Activated B cell treated with CpG ODN at 0.5 μM for 24 hours (primary cell): ENCODE results near the gene ABHD12. TPM values are rescaled to one million over a fixed set of nuclear protein-coding genes. Genes with fewer than 3 reads are reported as not detected.

ENCODE experiments used
- ATAC-seq: fragments of 200-7000 bp; cut with Tn5 transposase; one replicate; pipeline ENCODE4 v1.10.0; 2021; ENCODE audit warnings: low read depth, mild to moderate bottlenecking, moderate library complexity
- CTCF ChIA-PET: fragments of 350-600 bp; sonication (Branson Sonifier 250); formaldehyde crosslinking; loops from one replicate; lab custom pipeline; 2021; ENCODE audit warnings: antibody characterized with exemption; lab: Charles Lee
- POLR2A ChIA-PET: fragments of 350-600 bp; sonication (Branson Sonifier 250); formaldehyde crosslinking; loops from one replicate; lab custom pipeline; 2021; ENCODE audit warnings: antibody characterized with exemption; lab: Charles Lee
- DNase-seq: peaks from one replicate; pipeline ENCODE4 v3.0.0; 2022
- H3K27ac Mint-ChIP-seq: one replicate; pipeline ENCODE4 v1.8.0; 2020; ENCODE audit warnings: mixed read lengths
- H3K27me3 Mint-ChIP-seq: one replicate; pipeline ENCODE4 v1.8.0; 2021; ENCODE audit warnings: mixed read lengths
- H3K36me3 Mint-ChIP-seq: one replicate; pipeline ENCODE4 v1.8.0; 2021; ENCODE audit warnings: low read depth, mixed read lengths
- H3K4me1 Mint-ChIP-seq: one replicate; pipeline ENCODE4 v1.8.0; 2021; ENCODE audit warnings: mixed read lengths
- H3K4me3 Mint-ChIP-seq: one replicate; pipeline ENCODE4 v1.8.0; 2020; ENCODE audit warnings: mild to moderate bottlenecking, mixed read lengths
- H3K9me3 Mint-ChIP-seq: one replicate; pipeline ENCODE4 v1.8.0; 2020; ENCODE audit warnings: mixed read lengths
- intact Hi-C: fragments of 100-400 bp; cut with micrococcal nuclease; formaldehyde crosslinking; loops from one replicate; pipeline ENCODE4 v1.15.1; 2024
- total RNA-seq: library from RNA; stranded (reverse); gene quantifications from 2 replicates; pipeline ENCODE4 v1.2.3, GENCODE V29; 2022
- TF ChIP-seq, protein P1 (sequence below): fragments of 200-600 bp; IDR thresholded peaks from one replicate; pipeline ENCODE4 v1.8.0; 2022; ENCODE audit warnings: antibody characterized with exemption, mild to moderate bottlenecking

The ABHD12 gene
- total RNA-seq, 1 donor from 2014 or later = 16.3 TPM

DNA sequence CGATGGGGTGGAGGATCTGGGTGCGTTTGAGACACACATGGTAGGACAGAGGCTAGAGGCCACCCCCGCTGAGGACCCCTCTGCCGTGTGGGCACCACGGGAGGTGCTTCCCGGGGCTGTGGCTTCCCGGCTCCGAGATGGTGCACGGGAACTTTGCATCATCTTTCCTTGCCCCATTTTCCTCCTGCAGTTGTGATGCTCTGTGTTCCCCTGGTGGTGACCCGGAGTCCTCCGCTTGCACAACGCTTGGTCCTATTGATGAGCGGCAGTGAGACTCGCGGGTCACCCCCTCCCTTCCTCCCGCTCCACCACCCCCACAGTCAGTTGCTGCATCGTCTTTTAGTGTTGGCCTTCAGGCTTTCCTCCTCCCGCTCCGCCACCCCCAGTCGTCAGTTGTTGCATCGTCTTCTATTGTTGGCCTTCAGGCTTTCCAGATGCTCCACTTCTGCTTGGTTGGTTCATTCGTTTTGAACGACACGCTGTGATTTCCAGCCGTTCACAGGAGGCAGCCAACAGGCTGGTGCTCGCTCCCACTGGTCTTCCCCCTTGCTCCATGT lies 105.5 kb downstream of the ABHD12 start:
- H3K4me1 Mint-ChIP-seq = peaks cover 29% of the 10 kb centered on the region
- H3K27me3 Mint-ChIP-seq = no peaks in the 10 kb centered on the region
- ATAC-seq (no peak), DNase-seq (peak; percentile 7)
- intact Hi-C loops = no loop called here
- POLR2A ChIA-PET = no interaction called here
- TF ChIP-seq, protein P1, sequence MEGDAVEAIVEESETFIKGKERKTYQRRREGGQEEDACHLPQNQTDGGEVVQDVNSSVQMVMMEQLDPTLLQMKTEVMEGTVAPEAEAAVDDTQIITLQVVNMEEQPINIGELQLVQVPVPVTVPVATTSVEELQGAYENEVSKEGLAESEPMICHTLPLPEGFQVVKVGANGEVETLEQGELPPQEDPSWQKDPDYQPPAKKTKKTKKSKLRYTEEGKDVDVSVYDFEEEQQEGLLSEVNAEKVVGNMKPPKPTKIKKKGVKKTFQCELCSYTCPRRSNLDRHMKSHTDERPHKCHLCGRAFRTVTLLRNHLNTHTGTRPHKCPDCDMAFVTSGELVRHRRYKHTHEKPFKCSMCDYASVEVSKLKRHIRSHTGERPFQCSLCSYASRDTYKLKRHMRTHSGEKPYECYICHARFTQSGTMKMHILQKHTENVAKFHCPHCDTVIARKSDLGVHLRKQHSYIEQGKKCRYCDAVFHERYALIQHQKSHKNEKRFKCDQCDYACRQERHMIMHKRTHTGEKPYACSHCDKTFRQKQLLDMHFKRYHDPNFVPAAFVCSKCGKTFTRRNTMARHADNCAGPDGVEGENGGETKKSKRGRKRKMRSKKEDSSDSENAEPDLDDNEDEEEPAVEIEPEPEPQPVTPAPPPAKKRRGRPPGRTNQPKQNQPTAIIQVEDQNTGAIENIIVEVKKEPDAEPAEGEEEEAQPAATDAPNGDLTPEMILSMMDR = no peak
- no peaks in the 10 kb centered on the region for H3K9me3 Mint-ChIP-seq
- CTCF ChIA-PET = no interaction called here
- no peak overlapping the region for H3K4me3 Mint-ChIP-seq
- H3K36me3 Mint-ChIP-seq = peaks cover 59% of the 10 kb centered on the region
- peak overlapping the region; percentile 42 for H3K27ac Mint-ChIP-seq

DNA sequence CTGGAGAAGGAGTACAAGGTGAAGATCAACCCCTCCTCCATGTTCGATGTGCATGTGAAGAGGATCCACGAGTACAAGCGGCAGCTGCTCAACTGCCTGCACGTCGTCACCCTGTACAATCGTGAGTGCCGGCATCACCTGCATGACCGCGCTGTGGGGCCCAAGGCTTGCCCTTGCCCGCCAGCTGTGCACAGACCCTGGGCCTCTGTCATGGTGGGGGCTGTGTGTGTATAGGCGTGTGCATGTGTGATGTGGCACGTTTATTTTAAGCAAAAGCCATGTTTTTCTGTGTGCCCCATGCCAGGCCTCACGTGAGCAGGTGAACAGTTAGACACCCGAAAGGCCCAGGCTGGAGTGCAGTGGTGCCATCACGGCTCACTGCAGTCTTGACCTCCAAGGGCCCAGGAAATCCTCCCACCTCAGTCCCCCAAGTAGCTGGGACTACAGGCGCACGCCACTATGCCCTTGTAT lies 106.5 kb downstream of the ABHD12 start:
- Mint-ChIP-seq H3K36me3 (peaks cover 60% of the 10 kb centered on the region), H3K9me3 (no peaks in the 10 kb centered on the region), H3K4me3 (no peak overlapping the region), H3K4me1 (peaks cover 35% of the 10 kb centered on the region), H3K27ac (no peak overlapping the region), H3K27me3 (no peaks in the 10 kb centered on the region)
- ChIA-PET POLR2A (no interaction called here), CTCF (no interaction called here)
- no peak for ATAC-seq
- TF ChIP-seq, protein P1 = no peak
- DNase-seq = peak; percentile 7
- intact Hi-C loops = no loop called here

DNA sequence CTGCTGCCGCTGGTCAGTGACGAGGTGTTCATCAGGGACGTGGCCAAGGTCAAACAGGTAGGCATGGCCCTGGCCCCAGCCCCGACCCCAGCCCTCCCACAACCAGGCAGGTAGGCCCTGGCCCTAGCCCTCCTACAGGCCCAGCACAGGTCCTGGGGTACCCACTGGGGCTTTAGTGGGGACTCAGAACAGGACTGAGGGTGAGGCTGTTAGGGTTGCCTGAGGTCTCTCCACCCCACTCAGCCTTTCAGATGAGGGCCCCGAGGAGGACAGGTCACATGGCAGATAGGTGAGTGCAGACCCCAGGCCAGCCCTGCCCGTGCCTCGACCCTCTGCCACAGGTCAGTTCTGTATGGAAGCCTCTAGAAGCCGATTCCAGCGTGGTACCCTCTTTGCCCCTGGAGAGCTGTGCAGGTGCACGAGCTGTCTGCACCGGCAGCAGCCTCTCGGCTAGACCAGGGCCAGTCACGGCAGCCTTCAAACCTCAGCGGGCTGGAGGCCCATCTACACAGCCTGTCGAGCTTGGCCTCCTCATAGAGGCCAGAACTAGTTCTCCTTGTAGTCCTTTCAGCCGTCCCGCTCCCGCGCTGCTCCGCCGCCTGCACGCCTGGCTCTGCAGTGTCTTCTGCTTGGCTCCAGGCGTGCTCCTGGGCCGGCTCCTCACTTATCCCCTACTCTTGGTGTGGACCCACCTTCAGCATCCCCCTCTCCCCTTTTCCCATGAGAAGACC lies 107.2 kb downstream of the ABHD12 start:
- CTCF ChIA-PET = no interaction called here
- H3K4me3 Mint-ChIP-seq = no peak overlapping the region
- H3K4me1 Mint-ChIP-seq = peaks cover 28% of the 10 kb centered on the region
- intact Hi-C loops = no loop called here
- H3K36me3 Mint-ChIP-seq = peaks cover 62% of the 10 kb centered on the region
- no peaks in the 10 kb centered on the region for H3K9me3 Mint-ChIP-seq
- ATAC-seq (no peak), DNase-seq (peak; percentile 15)
- H3K27ac Mint-ChIP-seq = no peak overlapping the region
- POLR2A ChIA-PET = no interaction called here
- TF ChIP-seq, protein P1 = no peak
- H3K27me3 Mint-ChIP-seq = no peaks in the 10 kb centered on the region

DNA sequence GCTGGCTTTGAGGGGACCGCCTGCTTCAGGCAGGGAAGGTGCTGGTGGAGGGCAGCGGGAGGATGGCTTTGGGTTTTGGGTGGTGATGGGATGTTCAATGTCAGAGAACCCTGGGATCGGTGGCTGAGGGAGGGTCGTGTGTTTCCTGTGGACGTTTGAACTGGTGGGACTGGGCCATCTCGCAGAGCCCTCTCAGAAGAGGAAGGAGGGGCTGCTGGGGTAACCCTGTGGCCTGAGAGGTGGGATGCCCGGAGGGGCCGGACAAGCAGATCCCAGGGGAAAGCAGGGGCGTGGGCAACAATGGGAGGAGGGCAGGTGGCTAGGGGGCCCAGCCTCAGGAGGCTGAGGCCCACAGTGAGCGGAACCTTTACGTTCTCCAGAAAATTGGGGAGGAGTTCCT lies 107.8 kb downstream of the ABHD12 start:
- ChIA-PET POLR2A (no interaction called here), CTCF (no interaction called here)
- no peak for ATAC-seq
- TF ChIP-seq, protein P1 = no peak
- H3K9me3 Mint-ChIP-seq = no peaks in the 10 kb centered on the region
- no peak overlapping the region for H3K27ac Mint-ChIP-seq
- H3K27me3 Mint-ChIP-seq = no peaks in the 10 kb centered on the region
- no peak overlapping the region for H3K4me3 Mint-ChIP-seq
- H3K36me3 Mint-ChIP-seq = peaks cover 58% of the 10 kb centered on the region
- intact Hi-C loops = no loop called here
- DNase-seq = no peak
- peaks cover 27% of the 10 kb centered on the region for H3K4me1 Mint-ChIP-seq

DNA sequence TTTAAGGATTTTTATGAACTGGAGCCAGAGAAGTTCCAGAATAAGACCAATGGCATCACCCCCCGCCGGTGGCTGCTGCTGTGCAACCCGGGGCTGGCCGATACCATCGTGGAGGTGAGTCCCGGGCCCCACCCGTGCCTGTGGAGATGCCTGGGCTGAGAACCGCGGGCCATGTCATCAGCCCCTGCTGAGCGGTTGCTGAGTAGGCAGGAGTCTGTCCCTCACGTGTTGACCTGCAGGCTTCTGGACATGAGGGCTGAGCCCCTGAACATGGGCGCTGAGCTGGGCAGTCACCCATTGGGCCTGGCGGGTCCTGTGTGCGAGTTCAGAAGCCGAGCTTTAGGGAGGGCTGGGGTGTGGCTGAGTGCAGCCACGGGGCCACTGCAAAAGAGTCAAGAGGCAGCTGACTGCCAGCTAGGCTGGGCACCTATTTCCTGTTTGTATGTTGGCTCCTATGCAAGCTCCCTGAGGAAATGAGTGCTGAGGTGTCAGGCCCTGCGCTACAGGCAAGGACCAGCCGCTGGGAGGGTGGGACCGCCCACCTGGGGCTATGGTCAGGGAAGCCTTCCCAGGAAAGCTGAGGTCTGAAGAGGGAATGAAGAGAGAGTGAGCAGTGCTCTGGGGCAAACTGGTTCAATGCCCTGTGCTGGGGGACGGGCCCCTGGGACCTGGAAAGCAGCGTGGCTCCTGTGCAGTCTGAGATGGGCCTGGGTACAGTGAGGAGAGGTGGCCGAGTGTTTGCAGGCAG lies 108.4 kb downstream of the ABHD12 start:
- intact Hi-C loops = no loop called here
- no peak for ATAC-seq
- Mint-ChIP-seq H3K4me3 (no peak overlapping the region), H3K9me3 (no peaks in the 10 kb centered on the region), H3K27ac (peak overlapping the region; percentile 12), H3K27me3 (no peaks in the 10 kb centered on the region), H3K4me1 (peaks cover 27% of the 10 kb centered on the region), H3K36me3 (peaks cover 61% of the 10 kb centered on the region)
- ChIA-PET CTCF (no interaction called here), POLR2A (interaction anchor here (0.9 to 1.0 kb wide), 3 partner anchors 35 to 87 kb away, joined by 4 to 5 read pairs (median 5); partner anchors contain the start of genes ENTPD6 and PYGB)
- DNase-seq = peak; percentile 13
- TF ChIP-seq, protein P1 = no peak
